Measurements from ENCODE around the gene SCAMP5.

Gene SCAMP5

DNA sequence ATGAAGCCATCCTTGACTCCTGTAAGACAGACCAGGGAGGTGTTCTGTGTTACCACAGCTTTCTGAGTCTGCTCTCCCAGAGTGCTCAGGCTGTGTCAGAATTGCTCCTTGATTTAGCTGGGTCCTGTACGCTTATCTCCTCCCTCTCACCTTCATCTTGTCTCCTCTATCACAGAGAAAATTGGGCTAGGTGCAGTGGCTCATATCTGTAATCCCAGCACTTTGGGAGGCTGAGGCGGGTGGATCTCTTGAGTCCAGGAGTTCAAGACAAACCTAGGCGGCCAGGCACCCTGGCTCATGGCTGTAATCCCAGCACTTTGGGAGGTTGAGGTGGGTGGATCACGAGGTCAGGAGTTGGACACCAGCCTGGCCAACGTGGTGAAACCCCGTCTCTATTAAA lies 5.9 kb downstream of the SCAMP5 start:
- TF ChIP-seq, protein P1, sequence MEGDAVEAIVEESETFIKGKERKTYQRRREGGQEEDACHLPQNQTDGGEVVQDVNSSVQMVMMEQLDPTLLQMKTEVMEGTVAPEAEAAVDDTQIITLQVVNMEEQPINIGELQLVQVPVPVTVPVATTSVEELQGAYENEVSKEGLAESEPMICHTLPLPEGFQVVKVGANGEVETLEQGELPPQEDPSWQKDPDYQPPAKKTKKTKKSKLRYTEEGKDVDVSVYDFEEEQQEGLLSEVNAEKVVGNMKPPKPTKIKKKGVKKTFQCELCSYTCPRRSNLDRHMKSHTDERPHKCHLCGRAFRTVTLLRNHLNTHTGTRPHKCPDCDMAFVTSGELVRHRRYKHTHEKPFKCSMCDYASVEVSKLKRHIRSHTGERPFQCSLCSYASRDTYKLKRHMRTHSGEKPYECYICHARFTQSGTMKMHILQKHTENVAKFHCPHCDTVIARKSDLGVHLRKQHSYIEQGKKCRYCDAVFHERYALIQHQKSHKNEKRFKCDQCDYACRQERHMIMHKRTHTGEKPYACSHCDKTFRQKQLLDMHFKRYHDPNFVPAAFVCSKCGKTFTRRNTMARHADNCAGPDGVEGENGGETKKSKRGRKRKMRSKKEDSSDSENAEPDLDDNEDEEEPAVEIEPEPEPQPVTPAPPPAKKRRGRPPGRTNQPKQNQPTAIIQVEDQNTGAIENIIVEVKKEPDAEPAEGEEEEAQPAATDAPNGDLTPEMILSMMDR (IDR thresholded peaks at IDR 0.05; ENCODE audit: low read depth, low read length), result no peak
- DNase-seq (ENCODE audit: extremely low read depth, low read depth), result no peak

DNA sequence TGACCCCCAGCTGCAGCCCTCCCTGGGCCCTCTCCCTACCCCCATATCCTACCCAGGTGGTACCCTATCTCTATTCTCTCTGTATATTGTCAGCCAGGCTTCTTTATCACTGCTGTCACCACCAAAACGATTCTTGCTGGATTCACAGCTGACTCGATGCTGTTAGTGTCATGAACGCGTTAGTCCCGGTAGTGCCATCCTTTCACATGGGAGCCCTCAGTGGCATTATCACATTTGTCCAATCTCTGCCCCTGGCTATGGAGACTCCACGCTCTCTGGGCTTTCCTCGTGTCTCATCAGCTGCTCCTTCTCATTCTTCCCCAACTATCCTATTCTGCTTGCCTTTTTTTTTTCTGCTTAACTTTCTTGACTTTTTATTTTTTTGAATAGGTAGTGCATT lies 7.0 kb downstream of the SCAMP5 start:
- DNase-seq (ENCODE audit: extremely low read depth, low read depth), result no peak
- TF ChIP-seq, protein P1 (IDR thresholded peaks at IDR 0.05; ENCODE audit: low read depth, low read length), result no peak

DNA sequence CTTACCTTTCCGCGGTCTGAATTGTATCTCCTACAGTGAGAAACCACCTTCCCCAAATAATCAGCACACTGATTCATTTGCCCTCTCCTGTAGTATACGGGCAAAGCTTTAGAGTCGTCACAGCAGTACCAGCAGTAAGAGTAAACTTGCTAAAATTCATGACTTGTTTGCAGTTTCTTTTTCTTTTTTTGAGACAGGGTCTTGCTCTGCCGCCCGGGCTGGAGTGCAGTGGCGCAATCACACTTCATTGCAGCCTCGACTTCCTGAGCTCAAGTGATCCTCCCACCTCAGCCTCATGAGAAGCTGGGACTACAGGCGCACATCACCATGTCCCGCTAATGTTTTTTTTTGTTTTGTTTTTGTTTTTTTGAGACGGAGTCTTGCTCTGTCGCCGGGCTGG lies 11.9 kb downstream of the SCAMP5 start:
- TF ChIP-seq, protein P1 (IDR thresholded peaks at IDR 0.05; ENCODE audit: low read depth, low read length), result no peak
- no peak for DNase-seq (ENCODE audit: extremely low read depth, low read depth)

DNA sequence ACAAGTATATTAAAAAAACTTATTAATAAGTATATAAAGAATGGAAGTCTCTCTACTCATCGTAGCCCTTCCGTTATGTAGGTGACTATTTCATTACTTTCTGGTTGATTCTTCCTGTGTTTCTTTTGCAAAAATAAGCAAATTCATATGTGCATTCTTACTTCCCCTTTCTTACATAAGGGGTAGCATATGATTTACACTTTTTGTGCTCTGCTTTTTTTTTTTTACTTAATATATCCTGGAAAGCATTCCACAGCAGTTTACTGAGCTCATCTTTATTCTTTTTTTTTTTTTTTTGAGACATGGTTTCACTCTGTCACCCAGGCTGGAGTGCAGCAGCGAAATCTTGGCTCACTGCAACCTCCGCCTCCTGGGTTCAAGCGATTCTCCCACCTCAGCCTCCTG lies 12.9 kb downstream of the SCAMP5 start:
- DNase-seq (ENCODE audit: extremely low read depth, low read depth), result no peak
- TF ChIP-seq, protein P1 (IDR thresholded peaks at IDR 0.05; ENCODE audit: low read depth, low read length), result no peak

DNA sequence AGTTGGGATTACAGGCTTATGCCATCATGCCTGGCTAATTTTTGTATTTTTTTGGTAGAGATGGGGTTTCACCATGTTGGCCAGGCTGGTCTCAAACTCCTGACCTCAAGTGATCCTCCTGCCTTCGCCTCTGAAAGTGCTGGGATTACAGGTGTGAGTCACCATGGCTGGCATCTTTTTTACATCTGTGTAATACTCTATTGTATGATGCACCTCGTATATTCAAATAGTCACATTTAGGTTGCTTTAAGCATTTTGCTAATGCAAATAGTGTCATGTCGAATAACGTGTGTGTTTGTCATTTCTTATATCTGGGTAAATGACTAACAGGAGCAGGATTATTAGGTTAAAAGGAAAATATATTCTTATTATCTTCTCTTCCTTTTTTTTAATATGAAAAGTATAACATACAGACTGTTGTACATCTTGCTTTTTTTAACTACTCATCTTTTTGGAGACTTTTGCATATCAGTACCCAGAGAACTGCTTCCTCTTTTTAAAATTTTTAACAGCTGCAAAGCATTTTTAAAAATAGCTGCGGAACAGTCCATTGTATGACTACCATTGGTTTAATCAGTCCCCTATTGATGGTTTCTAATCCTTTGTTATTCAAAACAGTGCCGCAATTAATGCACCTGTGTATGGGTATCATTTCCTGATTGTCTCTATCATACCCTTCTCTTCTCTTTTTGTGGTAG lies 13.4 kb downstream of the SCAMP5 start:
- DNase-seq (ENCODE audit: extremely low read depth, low read depth), result no peak
- TF ChIP-seq, protein P1 (IDR thresholded peaks at IDR 0.05; ENCODE audit: low read depth, low read length), result no peak

DNA sequence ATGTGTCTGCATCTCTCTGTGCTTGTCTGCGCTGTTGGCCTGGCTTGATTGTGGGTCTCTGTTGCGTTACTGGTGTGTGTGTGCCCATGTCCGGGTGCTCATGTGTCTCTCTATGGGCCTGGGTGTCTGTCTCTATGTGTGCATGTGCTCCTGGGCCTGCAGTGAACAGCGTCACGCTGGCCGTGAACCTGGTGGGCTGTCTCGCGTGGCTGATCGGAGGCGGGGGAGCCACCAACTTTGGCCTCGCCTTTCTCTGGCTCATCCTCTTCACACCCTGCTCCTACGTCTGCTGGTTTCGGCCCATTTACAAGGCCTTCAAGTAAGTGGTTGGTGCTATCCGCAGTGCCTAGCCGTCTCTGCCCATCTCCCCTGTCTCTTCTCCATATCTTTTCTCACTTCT lies 21.1 kb downstream of the SCAMP5 start:
- TF ChIP-seq, protein P1 (IDR thresholded peaks at IDR 0.05; ENCODE audit: low read depth, low read length), result no peak
- DNase-seq (ENCODE audit: extremely low read depth, low read depth), result no peak

DNA sequence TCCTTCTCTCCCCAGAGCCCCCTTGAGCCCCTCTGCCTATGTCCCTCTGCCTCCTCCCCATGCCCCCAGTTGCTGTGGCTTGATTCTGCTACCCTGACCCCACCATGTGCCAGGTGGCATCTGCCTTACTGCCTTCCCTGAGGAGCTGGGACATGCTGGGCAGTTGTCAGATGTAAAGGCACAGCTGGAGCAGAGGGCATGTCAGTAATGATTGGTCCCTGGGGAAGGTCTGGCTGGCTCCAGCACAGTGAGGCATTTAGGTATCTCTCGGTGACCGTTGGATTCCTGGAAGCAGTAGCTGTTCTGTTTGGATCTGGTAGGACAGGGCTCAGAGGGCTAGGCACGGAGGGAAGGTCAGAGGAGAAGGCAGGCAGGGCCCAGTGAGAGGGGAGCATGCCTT lies 24.6 kb downstream of the SCAMP5 start:
- TF ChIP-seq, protein P1 (IDR thresholded peaks at IDR 0.05; ENCODE audit: low read depth, low read length), result no peak
- no peak for DNase-seq (ENCODE audit: extremely low read depth, low read depth)
